ENCODE measurements around the gene VPS35L. TPM values are rescaled to one million over a fixed set of nuclear protein-coding genes. Genes with fewer than 3 reads are reported as not detected.
A peak's percentile ranks its signal among the peaks of the same experiment; 100 is the strongest.

VPS35L gene
- total and polyA plus RNA-seq, 12 donors: 15.0 to 35.1 (median 30.4) TPM

DNA sequence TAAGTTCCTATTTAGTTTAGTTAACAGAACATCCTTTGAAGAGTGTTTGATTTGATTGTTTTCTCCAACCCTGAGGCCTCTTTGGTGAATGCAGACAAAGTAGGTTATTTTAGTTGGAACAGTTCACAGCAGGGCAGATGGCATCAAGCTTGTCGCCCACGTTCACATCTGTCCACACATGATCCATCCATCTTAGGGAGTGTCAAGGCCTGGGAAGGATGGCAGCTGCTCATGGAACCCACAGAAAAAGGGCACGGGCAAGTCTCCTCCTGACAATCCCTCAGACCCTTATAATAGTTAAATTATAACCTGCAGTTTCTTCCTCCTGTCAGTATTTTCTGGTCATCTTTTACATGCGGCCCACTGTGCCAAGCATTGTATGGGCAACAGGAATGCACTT is 102.3 kb downstream of the VPS35L start:
- WGBS, 2 donors: 92 to 96% methylated on average over 4 of the region's 4 CpGs
- Histone ChIP-seq H3K27ac (no peak overlapping the region), H3K4me3 (no peak overlapping the region), H3K4me1 (peaks cover 0 to 5% (median 0%) of the 10 kb centered on the region in 9 donors), H3K36me3 (peaks cover 0 to 78% (median 18%) of the 10 kb centered on the region in 9 donors), H3K27me3 (no peaks in the 10 kb centered on the region), H3K9me3 (no peaks in the 10 kb centered on the region)
- TF ChIP-seq, protein P1, sequence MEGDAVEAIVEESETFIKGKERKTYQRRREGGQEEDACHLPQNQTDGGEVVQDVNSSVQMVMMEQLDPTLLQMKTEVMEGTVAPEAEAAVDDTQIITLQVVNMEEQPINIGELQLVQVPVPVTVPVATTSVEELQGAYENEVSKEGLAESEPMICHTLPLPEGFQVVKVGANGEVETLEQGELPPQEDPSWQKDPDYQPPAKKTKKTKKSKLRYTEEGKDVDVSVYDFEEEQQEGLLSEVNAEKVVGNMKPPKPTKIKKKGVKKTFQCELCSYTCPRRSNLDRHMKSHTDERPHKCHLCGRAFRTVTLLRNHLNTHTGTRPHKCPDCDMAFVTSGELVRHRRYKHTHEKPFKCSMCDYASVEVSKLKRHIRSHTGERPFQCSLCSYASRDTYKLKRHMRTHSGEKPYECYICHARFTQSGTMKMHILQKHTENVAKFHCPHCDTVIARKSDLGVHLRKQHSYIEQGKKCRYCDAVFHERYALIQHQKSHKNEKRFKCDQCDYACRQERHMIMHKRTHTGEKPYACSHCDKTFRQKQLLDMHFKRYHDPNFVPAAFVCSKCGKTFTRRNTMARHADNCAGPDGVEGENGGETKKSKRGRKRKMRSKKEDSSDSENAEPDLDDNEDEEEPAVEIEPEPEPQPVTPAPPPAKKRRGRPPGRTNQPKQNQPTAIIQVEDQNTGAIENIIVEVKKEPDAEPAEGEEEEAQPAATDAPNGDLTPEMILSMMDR (IDR thresholded peaks at IDR 0.05): no peak
- ATAC-seq (no peak), DNase-seq (no peak)
- intact Hi-C loops (cut with DNase I): no loop called here

DNA sequence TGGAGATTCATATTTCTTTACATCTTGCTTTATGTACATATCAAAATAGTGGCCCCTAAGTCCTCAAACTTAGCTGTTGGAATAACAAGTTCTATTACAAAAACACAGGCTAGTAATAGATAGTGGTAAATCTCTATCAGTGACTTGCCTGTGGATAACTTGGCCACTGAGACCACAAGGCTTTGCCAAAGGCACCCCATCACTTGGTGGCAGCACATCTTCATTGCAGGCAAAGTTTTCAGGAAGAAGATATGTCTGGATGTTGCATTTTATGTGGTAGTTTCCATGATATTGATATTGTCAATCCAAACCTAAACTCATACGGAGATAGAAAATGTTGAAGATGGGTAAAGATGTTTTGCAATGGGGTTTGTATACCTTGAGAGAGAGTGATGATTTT is 104.1 kb downstream of the VPS35L start:
- 93 to 95% methylated on average over 1 of the region's 1 CpG for WGBS, 2 donors
- Histone ChIP-seq H3K27ac (no peak overlapping the region), H3K27me3 (no peaks in the 10 kb centered on the region), H3K36me3 (peaks cover 0 to 64% (median 5%) of the 10 kb centered on the region in 9 donors), H3K4me1 (peaks cover 0 to 5% (median 0%) of the 10 kb centered on the region in 9 donors), H3K4me3 (no peak overlapping the region), H3K9me3 (no peaks in the 10 kb centered on the region)
- DNase-seq (no peak), ATAC-seq (no peak)
- intact Hi-C loops (cut with DNase I): no loop called here
- TF ChIP-seq, protein P1 (IDR thresholded peaks at IDR 0.05): peak in 5 of 9 donors; percentile 17 to 46 (median 28)

DNA sequence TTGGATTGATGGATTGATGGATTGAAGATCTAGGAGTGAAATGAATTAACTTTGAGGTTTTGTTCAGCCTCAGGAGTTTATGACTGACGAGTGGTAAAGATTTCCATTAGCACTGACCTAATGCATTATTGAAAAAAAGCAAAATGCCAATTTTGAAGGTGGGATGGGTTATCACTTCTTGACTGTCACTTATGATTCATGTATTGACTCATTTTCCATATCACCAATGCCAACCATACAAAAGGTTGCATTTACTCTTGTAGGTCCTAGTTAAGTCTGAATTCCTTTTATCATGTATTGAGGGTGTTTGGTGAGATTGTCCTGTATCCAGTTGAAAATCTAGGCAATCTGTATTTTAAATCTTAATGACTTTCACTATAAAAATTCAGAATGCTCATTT is 104.9 kb downstream of the VPS35L start:
- Histone ChIP-seq H3K9me3 (peaks cover 0 to 6% (median 3%) of the 10 kb centered on the region in 11 donors), H3K4me3 (no peak overlapping the region), H3K4me1 (peaks cover 0 to under 1% (median 0%) of the 10 kb centered on the region in 9 donors), H3K27me3 (no peaks in the 10 kb centered on the region), H3K36me3 (peaks cover 0 to 56% (median 5%) of the 10 kb centered on the region in 9 donors), H3K27ac (no peak overlapping the region)
- no peak for DNase-seq
- intact Hi-C loops (cut with DNase I): loop anchor here in 2 of 10 donors (10.0 kb wide), 1 partner anchor 224 kb away; the partner anchor contains the start of gene GPRC5B (in 2 of the 2)
- ATAC-seq: no peak
- WGBS, 2 donors: 97 to 98% methylated on average over 1 of the region's 1 CpG
- TF ChIP-seq, protein P1 (IDR thresholded peaks at IDR 0.05): no peak

DNA sequence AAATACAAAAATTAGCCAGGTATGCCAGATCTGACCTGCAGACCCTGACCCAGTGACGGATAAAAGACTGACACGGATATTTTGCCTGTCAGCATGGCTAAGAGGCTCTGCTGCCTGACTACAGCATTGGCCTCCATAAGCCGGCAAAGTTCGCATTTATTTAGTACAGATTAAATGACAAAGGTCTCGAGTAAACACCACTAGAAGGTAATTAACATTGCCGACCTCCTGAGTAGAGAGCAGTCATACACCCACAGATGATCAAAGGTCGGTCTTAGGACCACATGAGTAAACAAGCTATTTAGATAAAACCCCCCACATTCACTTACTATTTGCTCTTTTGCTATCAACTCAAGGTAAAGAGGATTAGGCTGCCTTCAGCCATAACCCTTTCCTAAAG is 106.8 kb downstream of the VPS35L start:
- TF ChIP-seq, protein P1 (IDR thresholded peaks at IDR 0.05): no peak
- DNase-seq: no peak
- WGBS, 2 donors: 95 to 98% methylated on average over 7 of the region's 7 CpGs
- Histone ChIP-seq H3K27ac (no peak overlapping the region), H3K27me3 (no peaks in the 10 kb centered on the region), H3K4me3 (no peak overlapping the region), H3K36me3 (peaks cover 0 to 43% (median 5%) of the 10 kb centered on the region in 9 donors), H3K4me1 (peaks cover 0 to 17% (median 16%) of the 10 kb centered on the region in 9 donors), H3K9me3 (peaks cover 0 to 8% (median 4%) of the 10 kb centered on the region in 11 donors)
- no peak for ATAC-seq
- intact Hi-C loops (cut with DNase I): loop anchor here in 2 of 10 donors (10.0 kb wide), 1 partner anchor 222 kb away; the partner anchor contains the start of gene GPRC5B (in 2 of the 2)

Measured in heart right ventricle (tissue), 16 donors.